SK-N-SH treated with all-trans-retinoic acid at 6 μM for 48 hours (cell line): ENCODE data around the gene BOD1.
A peak's percentile ranks its signal among the peaks of the same experiment; 100 is the strongest.

Experiments
- ATAC-seq: fragments of 200-7000 bp; cut with Tn5 transposase; 3 replicates; pipeline ENCODE4 v1.9.1; 2020; ENCODE audit warnings: mild to moderate bottlenecking, moderate library complexity
- ARNTL ChIP-seq: fragments of 450-650 bp; formaldehyde crosslinking; IDR thresholded peaks from 2 replicates; pipeline ENCODE4 v1.5.0; 2020; ENCODE audit warnings: low read depth, mild to moderate bottlenecking, moderate library complexity, borderline replicate concordance
- BACH2 ChIP-seq: fragments of 250-450 bp; sonication (Bioruptor Pico); IDR thresholded peaks from 2 replicates; pipeline ENCODE4 v1.9.0; 2021; ENCODE audit warnings: mild to moderate bottlenecking, borderline replicate concordance
- CSDC2 ChIP-seq: fragments of 250-450 bp; sonication (Bioruptor Pico); IDR thresholded peaks from 2 replicates; pipeline ENCODE4 v1.5.0; 2020; ENCODE audit warnings: mild to moderate bottlenecking, moderate library complexity
- CSRNP3 ChIP-seq: fragments of 250-450 bp; sonication (Bioruptor Pico); IDR thresholded peaks from 2 replicates; pipeline ENCODE4 v1.5.1; 2021; ENCODE audit warnings: mild to moderate bottlenecking, moderate library complexity
- GLIS3 ChIP-seq: fragments of 250-450 bp; sonication (Bioruptor Pico); IDR thresholded peaks from 2 replicates; pipeline ENCODE4 v1.5.0; 2020; ENCODE audit warnings: mild to moderate bottlenecking, moderate library complexity
- ISL1 ChIP-seq: fragments of 250-450 bp; sonication (Bioruptor Pico); IDR thresholded peaks from 2 replicates; pipeline ENCODE4 v2.1.2; 2022; ENCODE audit warnings: mild to moderate bottlenecking, moderate library complexity
- OSR1 ChIP-seq: fragments of 250-450 bp; sonication (Bioruptor Pico); IDR thresholded peaks from 2 replicates; pipeline ENCODE4 v1.8.0; 2022; ENCODE audit warnings: moderate library complexity, mild to moderate bottlenecking, inconsistent platforms
- PATZ1 ChIP-seq: fragments of 250-450 bp; sonication (Bioruptor Pico); IDR thresholded peaks from 2 replicates; pipeline ENCODE4 v1.8.0; 2020; ENCODE audit warnings: mild to moderate bottlenecking, moderate library complexity, borderline replicate concordance
- POU6F1 ChIP-seq: fragments of 250-450 bp; sonication (Bioruptor Pico); IDR thresholded peaks from 2 replicates; pipeline ENCODE4 v1.8.0; 2021; ENCODE audit warnings: low read depth, mild to moderate bottlenecking, moderate library complexity, borderline replicate concordance
- PPARA ChIP-seq: fragments of 250-450 bp; sonication (Bioruptor Pico); IDR thresholded peaks from 2 replicates; pipeline ENCODE4 v1.5.0; 2020; ENCODE audit warnings: mild to moderate bottlenecking, borderline replicate concordance
- RARB ChIP-seq: fragments of 250-450 bp; sonication (Bioruptor Pico); IDR thresholded peaks from 2 replicates; pipeline ENCODE4 v1.8.0; 2021; ENCODE audit warnings: mild to moderate bottlenecking, moderate library complexity
- SNAI2 ChIP-seq: fragments of 250-450 bp; sonication (Bioruptor Pico); IDR thresholded peaks from 2 replicates; pipeline ENCODE4 v1.5.0; 2020; ENCODE audit warnings: mild to moderate bottlenecking, moderate library complexity
- TCF4 ChIP-seq: fragments of 250-450 bp; sonication (Bioruptor Pico); IDR thresholded peaks from 2 replicates; pipeline ENCODE4 v1.8.0; 2021; ENCODE audit warnings: mild to moderate bottlenecking, moderate library complexity, borderline replicate concordance
- TOX ChIP-seq: fragments of 250-450 bp; sonication (Bioruptor Pico); IDR thresholded peaks from 2 replicates; pipeline ENCODE4 v1.8.0; 2021; ENCODE audit warnings: mild to moderate bottlenecking, moderate library complexity, borderline replicate concordance
- ZFP3 ChIP-seq: fragments of 250-450 bp; sonication (Bioruptor Pico); IDR thresholded peaks from 2 replicates; pipeline ENCODE4 v1.5.0; 2020; ENCODE audit warnings: mild to moderate bottlenecking, moderate library complexity
- ZFP30 ChIP-seq: fragments of 450-650 bp; formaldehyde crosslinking; IDR thresholded peaks from 2 replicates; pipeline ENCODE4 v1.5.0; 2022; ENCODE audit warnings: mild to moderate bottlenecking, moderate library complexity
- ZNF565 ChIP-seq: fragments of 450-650 bp; formaldehyde crosslinking; conservative IDR thresholded peaks from 2 replicates; pipeline ENCODE4 v1.5.0; 2020; ENCODE audit warnings: low read depth, mild to moderate bottlenecking, moderate library complexity
- ZNF70 ChIP-seq: fragments of 450-650 bp; formaldehyde crosslinking; IDR thresholded peaks from 2 replicates; pipeline ENCODE4 v1.5.0; 2020; ENCODE audit warnings: mild to moderate bottlenecking, moderate library complexity
- ZNF8 ChIP-seq: fragments of 450-650 bp; formaldehyde crosslinking; IDR thresholded peaks from 2 replicates; pipeline ENCODE4 v1.5.0; 2020; ENCODE audit warnings: mild to moderate bottlenecking, moderate library complexity

Gene BOD1

GRCh38 chr5:173575985-173576384, 40.5 kb downstream of the BOD1 start:
- ATAC-seq = no peak
- no peak for TF ChIP-seq TCF4 (CRISPR knock-in tag)
- TF ChIP-seq ISL1 (CRISPR knock-in tag) = no peak
- no peak for TF ChIP-seq BACH2

- no peak for TF ChIP-seq ZFP30 (CRISPR knock-in tag)
- no peak for TF ChIP-seq SNAI2 (CRISPR knock-in tag)
- TF ChIP-seq ZFP3 (CRISPR knock-in tag) = no peak
- no peak for TF ChIP-seq ARNTL (CRISPR knock-in tag)
- no peak for TF ChIP-seq ZNF565
- no peak for TF ChIP-seq CSRNP3
- TF ChIP-seq RARB (CRISPR knock-in tag) = no peak
- TF ChIP-seq ZNF70 (CRISPR knock-in tag) = no peak
- TF ChIP-seq PPARA (CRISPR knock-in tag) = no peak
- TF ChIP-seq ISL1 (CRISPR knock-in tag) = no peak
- no peak for TF ChIP-seq TCF4 (CRISPR knock-in tag)
- TF ChIP-seq ZNF8 (CRISPR knock-in tag) = no peak
- no peak for TF ChIP-seq TOX
- no peak for TF ChIP-seq GLIS3 (CRISPR knock-in tag)
- no peak for TF ChIP-seq PATZ1 (CRISPR knock-in tag)
- TF ChIP-seq POU6F1 (CRISPR knock-in tag) = no peak
- TF ChIP-seq BACH2 = no peak
- no peak for ATAC-seq
Observed at GRCh38 chr5:173574983-173575382, 41.5 kb downstream of the BOD1 start.

- peak; percentile 99 for ATAC-seq
- no peak for TF ChIP-seq OSR1 (CRISPR knock-in tag)
- no peak for TF ChIP-seq CSDC2
Observed at GRCh38 chr5:173573126-173573960, 43.1 kb downstream of the BOD1 start.

GRCh38 chr5:173572431-173573125, 43.9 kb downstream of the BOD1 start:
- ATAC-seq = peak; percentile 73
- TF ChIP-seq PATZ1 (CRISPR knock-in tag) = no peak
- no peak for TF ChIP-seq ZNF565
- no peak for TF ChIP-seq ARNTL (CRISPR knock-in tag)
- no peak for TF ChIP-seq OSR1 (CRISPR knock-in tag)
- no peak for TF ChIP-seq POU6F1 (CRISPR knock-in tag)
